Measurements from ENCODE around the gene HLA-DQA2.
A peak's percentile ranks its signal among the peaks of the same experiment; 100 is the strongest.
"Not testable (repeated sequence)": the region's sequence is repeated elsewhere in the genome, so short reads cannot be mapped to it uniquely, and the experiment has no call there.

Gene HLA-DQA2

DNA sequence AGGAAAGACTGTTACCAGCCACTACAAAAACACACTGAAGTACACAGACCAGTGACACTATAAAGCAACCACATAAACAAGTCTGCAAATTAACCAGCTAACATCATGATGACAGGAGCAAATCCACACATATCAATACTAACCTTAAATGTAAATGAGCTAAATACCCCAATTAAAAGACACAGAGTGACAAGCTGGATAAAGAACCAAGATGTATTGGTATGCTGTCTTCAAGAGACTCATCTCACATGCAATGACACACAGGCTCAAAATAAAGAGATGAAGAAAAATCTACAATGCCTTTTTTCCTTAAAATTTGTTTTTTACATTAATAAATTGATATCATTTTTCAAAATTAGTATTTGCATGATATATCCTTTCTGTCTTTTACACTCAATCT lies 41.7 kb downstream of the HLA-DQA2 start:
- not testable (repeated sequence) for DNase-seq

DNA sequence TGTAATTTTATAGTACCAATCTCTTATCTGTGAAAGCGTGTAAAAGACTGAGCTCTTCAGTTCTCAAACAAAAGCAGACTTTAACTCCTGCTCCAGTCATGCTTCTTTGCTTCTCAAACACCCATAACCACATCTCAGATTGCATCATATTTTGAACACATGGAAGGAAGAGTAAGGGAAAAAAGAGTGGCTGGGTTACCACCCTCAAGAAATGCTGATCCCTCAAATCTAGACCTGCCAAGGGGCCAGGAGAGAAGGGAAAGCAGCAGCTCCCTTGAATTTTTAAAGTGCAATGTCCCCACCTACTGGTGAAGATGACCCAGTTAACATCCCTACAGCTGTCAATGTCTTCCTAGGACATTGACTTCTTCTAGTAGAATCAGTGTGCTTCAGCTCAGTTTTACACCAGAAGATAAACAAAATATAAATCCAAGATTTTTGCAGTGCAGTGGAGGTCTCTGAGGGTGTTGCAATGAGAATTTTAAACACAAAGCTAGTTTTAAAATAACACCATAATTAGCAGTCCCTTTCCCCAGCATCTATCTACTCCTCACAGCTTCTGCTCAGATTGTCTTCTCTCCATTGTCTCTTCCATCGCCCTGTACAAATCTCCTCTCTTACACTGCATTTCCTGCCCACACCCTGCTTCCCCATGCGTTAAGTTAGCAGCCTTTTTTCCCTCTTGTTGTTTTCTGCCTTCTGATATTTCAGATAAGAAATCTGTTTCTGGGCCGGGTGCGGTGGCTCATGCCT lies 44.8 kb downstream of the HLA-DQA2 start:
- peak; percentile 8 for DNase-seq

DNA sequence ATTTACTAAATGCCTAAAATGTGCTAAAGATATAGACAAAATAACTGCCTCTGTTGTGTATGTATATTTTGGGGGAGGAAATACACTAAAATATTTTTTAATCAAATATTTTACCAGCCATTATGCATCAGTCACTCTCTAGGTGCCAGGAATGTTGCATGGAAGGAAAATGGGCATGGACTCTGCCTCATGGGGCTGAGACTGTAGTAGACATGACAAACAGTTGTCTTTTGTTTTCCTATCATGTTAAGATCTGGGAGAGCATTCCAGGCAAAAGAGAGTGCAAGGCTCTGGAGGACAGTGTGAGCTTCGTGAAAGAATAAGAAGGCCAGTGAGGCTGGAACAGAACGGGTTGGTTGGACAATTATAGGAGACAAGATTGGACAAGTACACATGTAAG lies 49.1 kb downstream of the HLA-DQA2 start:
- no peak for DNase-seq

- no peak for DNase-seq
Observed at GRCh38 chr6:32792901-32793435, 51.8 kb downstream of the HLA-DQA2 start.

- no peak for DNase-seq
Observed at GRCh38 chr6:32794510-32794909, 53.3 kb downstream of the HLA-DQA2 start.
